Gastrocnemius medialis (tissue), 4 donors: ENCODE data around the gene MLPH.

Experiments
- CTCF ChIP-seq, 5 experiments: fragments of 450-650 bp in 3 of 5; fragments of 200-600 bp in 2 of 5; sonication (generic) in 2 of 5; IDR thresholded peaks in 4 of 5; conservative IDR thresholded peaks in 1 of 5; 1 replicate in 4 of 5; 2 replicates in 1 of 5; pipeline ENCODE4 v1.5.1; 2016 to 2019; ENCODE audit warnings: antibody characterized with exemption in 5 of 5, mild to moderate bottlenecking in 3 of 5, moderate library complexity in 3 of 5
- POLR2A ChIP-seq, 2 donors: fragments of 450-650 bp; IDR thresholded peaks; one replicate each; pipeline ENCODE4 v1.6.1; 2017; ENCODE audit warnings: antibody characterized with exemption in 2 of 2, mild to moderate bottlenecking in 2 of 2, moderate library complexity in 2 of 2

DNA sequence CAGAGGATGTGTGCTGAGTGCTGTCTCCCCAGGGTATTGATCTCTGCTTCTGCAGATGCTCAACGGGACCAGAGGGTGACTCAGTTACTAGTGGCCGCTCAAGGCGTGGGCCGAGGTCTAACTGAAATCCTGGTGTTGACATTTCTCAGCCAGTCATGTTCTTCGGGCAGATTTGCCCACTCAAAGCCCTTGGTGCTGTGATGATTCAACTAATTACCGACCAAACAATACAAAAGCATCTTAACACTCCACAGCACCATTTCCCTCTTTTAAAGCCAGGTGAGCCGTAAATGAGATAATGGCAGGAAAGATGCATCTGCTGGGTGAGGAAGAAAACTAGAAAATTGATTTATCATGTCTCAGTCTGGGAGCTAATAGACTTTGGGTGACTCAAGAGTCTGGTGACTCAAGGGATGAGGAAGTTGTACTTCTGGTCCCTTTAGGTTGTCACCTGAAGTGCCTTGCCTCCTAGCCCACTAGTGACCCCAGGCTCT is 46.7 kb downstream of the MLPH start:
- TF ChIP-seq CTCF (IDR thresholded peaks at IDR 0.05 in 4 of 5, conservative IDR thresholded peaks at IDR 0.05 in 1 of 5) (no peak), POLR2A (IDR thresholded peaks at IDR 0.05) (no peak)
